SK-N-SH treated with all-trans-retinoic acid at 6 μM for 48 hours (cell line): ENCODE results near the gene RGS12.

Experiments
- ATAC-seq: fragments of 200-7000 bp; cut with Tn5 transposase; 3 replicates; pipeline ENCODE4 v1.9.1; 2020; ENCODE audit warnings: mild to moderate bottlenecking, moderate library complexity
- ARNTL ChIP-seq: fragments of 450-650 bp; formaldehyde crosslinking; IDR thresholded peaks from 2 replicates; pipeline ENCODE4 v1.5.0; 2020; ENCODE audit warnings: low read depth, mild to moderate bottlenecking, moderate library complexity, borderline replicate concordance
- BACH2 ChIP-seq: fragments of 250-450 bp; sonication (Bioruptor Pico); IDR thresholded peaks from 2 replicates; pipeline ENCODE4 v1.9.0; 2021; ENCODE audit warnings: mild to moderate bottlenecking, borderline replicate concordance
- CSRNP3 ChIP-seq: fragments of 250-450 bp; sonication (Bioruptor Pico); IDR thresholded peaks from 2 replicates; pipeline ENCODE4 v1.5.1; 2021; ENCODE audit warnings: mild to moderate bottlenecking, moderate library complexity
- ESRRG ChIP-seq: fragments of 250-450 bp; sonication (Bioruptor Pico); IDR thresholded peaks from 2 replicates; pipeline ENCODE4 v1.6.1; 2021; ENCODE audit warnings: mild to moderate bottlenecking
- GLIS3 ChIP-seq: fragments of 250-450 bp; sonication (Bioruptor Pico); IDR thresholded peaks from 2 replicates; pipeline ENCODE4 v1.5.0; 2020; ENCODE audit warnings: mild to moderate bottlenecking, moderate library complexity
- ISL1 ChIP-seq: fragments of 250-450 bp; sonication (Bioruptor Pico); IDR thresholded peaks from 2 replicates; pipeline ENCODE4 v2.1.2; 2022; ENCODE audit warnings: mild to moderate bottlenecking, moderate library complexity
- OSR1 ChIP-seq: fragments of 250-450 bp; sonication (Bioruptor Pico); IDR thresholded peaks from 2 replicates; pipeline ENCODE4 v1.8.0; 2022; ENCODE audit warnings: moderate library complexity, mild to moderate bottlenecking, inconsistent platforms
- PATZ1 ChIP-seq: fragments of 250-450 bp; sonication (Bioruptor Pico); IDR thresholded peaks from 2 replicates; pipeline ENCODE4 v1.8.0; 2020; ENCODE audit warnings: mild to moderate bottlenecking, moderate library complexity, borderline replicate concordance
- PPARA ChIP-seq: fragments of 250-450 bp; sonication (Bioruptor Pico); IDR thresholded peaks from 2 replicates; pipeline ENCODE4 v1.5.0; 2020; ENCODE audit warnings: mild to moderate bottlenecking, borderline replicate concordance
- RARB ChIP-seq: fragments of 250-450 bp; sonication (Bioruptor Pico); IDR thresholded peaks from 2 replicates; pipeline ENCODE4 v1.8.0; 2021; ENCODE audit warnings: mild to moderate bottlenecking, moderate library complexity
- SNAI2 ChIP-seq: fragments of 250-450 bp; sonication (Bioruptor Pico); IDR thresholded peaks from 2 replicates; pipeline ENCODE4 v1.5.0; 2020; ENCODE audit warnings: mild to moderate bottlenecking, moderate library complexity
- TCF4 ChIP-seq: fragments of 250-450 bp; sonication (Bioruptor Pico); IDR thresholded peaks from 2 replicates; pipeline ENCODE4 v1.8.0; 2021; ENCODE audit warnings: mild to moderate bottlenecking, moderate library complexity, borderline replicate concordance
- TOX ChIP-seq: fragments of 250-450 bp; sonication (Bioruptor Pico); IDR thresholded peaks from 2 replicates; pipeline ENCODE4 v1.8.0; 2021; ENCODE audit warnings: mild to moderate bottlenecking, moderate library complexity, borderline replicate concordance
- TSHZ2 ChIP-seq: fragments of 250-450 bp; sonication (Bioruptor Pico); IDR thresholded peaks from 2 replicates; pipeline ENCODE4 v1.5.0; 2020; ENCODE audit warnings: mild to moderate bottlenecking, moderate library complexity
- ZC3H10 ChIP-seq: fragments of 250-450 bp; sonication (Bioruptor Pico); IDR thresholded peaks from 2 replicates; pipeline ENCODE4 v1.5.1; 2021; ENCODE audit warnings: mild to moderate bottlenecking, moderate library complexity
- ZFP3 ChIP-seq: fragments of 250-450 bp; sonication (Bioruptor Pico); IDR thresholded peaks from 2 replicates; pipeline ENCODE4 v1.5.0; 2020; ENCODE audit warnings: mild to moderate bottlenecking, moderate library complexity
- ZFP30 ChIP-seq: fragments of 450-650 bp; formaldehyde crosslinking; IDR thresholded peaks from 2 replicates; pipeline ENCODE4 v1.5.0; 2022; ENCODE audit warnings: mild to moderate bottlenecking, moderate library complexity
- ZNF565 ChIP-seq: fragments of 450-650 bp; formaldehyde crosslinking; conservative IDR thresholded peaks from 2 replicates; pipeline ENCODE4 v1.5.0; 2020; ENCODE audit warnings: low read depth, mild to moderate bottlenecking, moderate library complexity
- ZNF70 ChIP-seq: fragments of 450-650 bp; formaldehyde crosslinking; IDR thresholded peaks from 2 replicates; pipeline ENCODE4 v1.5.0; 2020; ENCODE audit warnings: mild to moderate bottlenecking, moderate library complexity
- ZNF8 ChIP-seq: fragments of 450-650 bp; formaldehyde crosslinking; IDR thresholded peaks from 2 replicates; pipeline ENCODE4 v1.5.0; 2020; ENCODE audit warnings: mild to moderate bottlenecking, moderate library complexity
- TF ChIP-seq, protein P1 (sequence below): fragments of 250-450 bp; sonication (Bioruptor Pico); IDR thresholded peaks from 2 replicates; pipeline ENCODE4 v1.8.0; 2021; ENCODE audit warnings: low read depth, mild to moderate bottlenecking, moderate library complexity, borderline replicate concordance
- TF ChIP-seq, protein P2 (sequence below): fragments of 250-450 bp; sonication (Bioruptor Pico); IDR thresholded peaks from 2 replicates; pipeline ENCODE4 v1.5.1; 2020; ENCODE audit warnings: low read depth, mild to moderate bottlenecking, moderate library complexity

RGS12 gene

DNA sequence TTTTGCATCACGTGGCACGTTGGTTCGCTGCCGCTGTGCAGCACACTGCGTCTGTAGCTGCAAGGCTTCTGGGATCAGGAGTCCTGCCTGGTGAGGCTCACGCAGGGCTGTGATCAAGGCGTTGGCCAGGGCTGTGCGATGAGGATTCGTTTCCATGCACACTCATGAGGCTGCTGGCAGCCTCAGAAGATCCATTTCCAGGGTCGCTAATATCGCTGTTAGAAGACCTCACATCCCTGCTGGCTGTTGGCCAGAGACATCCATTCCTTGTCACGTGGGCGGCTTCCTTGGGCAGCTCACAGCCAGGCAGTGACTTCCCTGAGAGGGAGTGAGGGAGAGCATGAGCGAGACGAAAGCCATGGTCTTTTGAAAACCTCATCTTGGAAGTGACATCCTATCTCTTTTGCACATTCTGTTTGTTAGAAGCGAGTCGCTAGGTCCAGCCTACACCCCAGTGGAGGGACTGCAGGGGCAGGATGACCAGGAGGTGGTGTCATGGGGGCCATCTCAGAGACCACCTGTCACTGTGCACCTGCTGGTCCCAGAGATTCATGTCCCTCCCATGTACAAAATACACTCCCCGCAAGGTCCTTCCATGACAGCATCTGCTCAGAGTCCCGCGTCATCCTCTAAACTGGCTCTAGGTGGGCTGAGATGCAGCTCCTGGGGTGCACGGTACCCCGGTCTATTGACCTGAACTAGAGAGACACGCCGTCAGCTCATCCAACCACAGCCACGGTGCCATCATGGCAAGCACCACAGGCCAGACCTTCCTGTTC, 12.2 kb downstream of the RGS12 start:
- peak; percentile 56 for ATAC-seq
- TF ChIP-seq TSHZ2 (CRISPR knock-in tag), result no peak
- TF ChIP-seq, protein P1, sequence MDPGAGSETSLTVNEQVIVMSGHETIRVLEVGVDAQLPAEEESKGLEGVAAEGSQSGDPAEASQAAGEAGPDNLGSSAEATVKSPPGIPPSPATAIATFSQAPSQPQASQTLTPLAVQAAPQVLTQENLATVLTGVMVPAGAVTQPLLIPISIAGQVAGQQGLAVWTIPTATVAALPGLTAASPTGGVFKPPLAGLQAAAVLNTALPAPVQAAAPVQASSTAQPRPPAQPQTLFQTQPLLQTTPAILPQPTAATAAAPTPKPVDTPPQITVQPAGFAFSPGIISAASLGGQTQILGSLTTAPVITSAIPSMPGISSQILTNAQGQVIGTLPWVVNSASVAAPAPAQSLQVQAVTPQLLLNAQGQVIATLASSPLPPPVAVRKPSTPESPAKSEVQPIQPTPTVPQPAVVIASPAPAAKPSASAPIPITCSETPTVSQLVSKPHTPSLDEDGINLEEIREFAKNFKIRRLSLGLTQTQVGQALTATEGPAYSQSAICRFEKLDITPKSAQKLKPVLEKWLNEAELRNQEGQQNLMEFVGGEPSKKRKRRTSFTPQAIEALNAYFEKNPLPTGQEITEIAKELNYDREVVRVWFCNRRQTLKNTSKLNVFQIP (CRISPR knock-in tag), result no peak
- TF ChIP-seq ARNTL (CRISPR knock-in tag), result no peak
- TF ChIP-seq PPARA (CRISPR knock-in tag), result no peak
- TF ChIP-seq GLIS3 (CRISPR knock-in tag), result no peak
- no peak for TF ChIP-seq ZFP3 (CRISPR knock-in tag)
- no peak for TF ChIP-seq ISL1
- no peak for TF ChIP-seq ZC3H10 (CRISPR knock-in tag)
- no peak for TF ChIP-seq ZNF70 (CRISPR knock-in tag)
- TF ChIP-seq ZNF565 (CRISPR knock-in tag), result no peak
- TF ChIP-seq RARB (CRISPR knock-in tag), result no peak
- no peak for TF ChIP-seq TOX (CRISPR knock-in tag)
- TF ChIP-seq ZNF8 (CRISPR knock-in tag), result no peak
- TF ChIP-seq, all 23 proteins: peak for 0

- ATAC-seq, result peak; percentile 33; the same call in 1 of the 3 replicates
- TF ChIP-seq, protein P1 (CRISPR knock-in tag), result no peak
- TF ChIP-seq TSHZ2 (CRISPR knock-in tag) (no peak), GLIS3 (CRISPR knock-in tag) (no peak), ZFP30 (no peak), PATZ1 (CRISPR knock-in tag) (no peak), TCF4 (no peak), ARNTL (CRISPR knock-in tag) (no peak), ESRRG (CRISPR knock-in tag) (no peak), ZFP3 (CRISPR knock-in tag) (no peak), ZC3H10 (CRISPR knock-in tag) (no peak), SNAI2 (CRISPR knock-in tag) (no peak), BACH2 (no peak), OSR1 (CRISPR knock-in tag) (no peak), RARB (CRISPR knock-in tag) (no peak), ZNF565 (CRISPR knock-in tag) (no peak), TOX (CRISPR knock-in tag) (no peak), ISL1 (no peak), CSRNP3 (CRISPR knock-in tag) (no peak)
- TF ChIP-seq, protein P2, sequence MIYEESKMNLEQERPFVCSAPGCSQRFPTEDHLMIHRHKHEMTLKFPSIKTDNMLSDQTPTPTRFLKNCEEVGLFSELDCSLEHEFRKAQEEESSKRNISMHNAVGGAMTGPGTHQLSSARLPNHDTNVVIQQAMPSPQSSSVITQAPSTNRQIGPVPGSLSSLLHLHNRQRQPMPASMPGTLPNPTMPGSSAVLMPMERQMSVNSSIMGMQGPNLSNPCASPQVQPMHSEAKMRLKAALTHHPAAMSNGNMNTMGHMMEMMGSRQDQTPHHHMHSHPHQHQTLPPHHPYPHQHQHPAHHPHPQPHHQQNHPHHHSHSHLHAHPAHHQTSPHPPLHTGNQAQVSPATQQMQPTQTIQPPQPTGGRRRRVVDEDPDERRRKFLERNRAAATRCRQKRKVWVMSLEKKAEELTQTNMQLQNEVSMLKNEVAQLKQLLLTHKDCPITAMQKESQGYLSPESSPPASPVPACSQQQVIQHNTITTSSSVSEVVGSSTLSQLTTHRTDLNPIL (CRISPR knock-in tag), result no peak
Observed at GRCh38 chr4:3305610-3306371, 13.0 kb downstream of the RGS12 start.
